Heart left ventricle (tissue), 13 donors: ENCODE measurements around the gene RPS6KA2.
A peak's percentile ranks its signal among the peaks of the same experiment; 100 is the strongest.
"Not testable (repeated sequence)": the region's sequence is repeated elsewhere in the genome, so short reads cannot be mapped to it uniquely, and the experiment has no call there.

Experiments
- POLR2A ChIP-seq, 2 donors: fragments of 450-650 bp; IDR thresholded peaks; one replicate each; pipeline ENCODE4 v1.6.1; 2017; ENCODE audit warnings: antibody characterized with exemption in 2 of 2, mild to moderate bottlenecking in 2 of 2, moderate library complexity in 2 of 2
- TF ChIP-seq, protein P1 (sequence below), 12 donors: fragments of 200-600 bp; sonication (generic) in 4 of 12; IDR thresholded peaks; one replicate each; pipeline versions ENCODE4 v1.5.0 to v1.8.0; 2018 to 2022; ENCODE audit warnings: antibody characterized with exemption in 12 of 12, mild to moderate bottlenecking in 5 of 12
- donor health status: ischemic (EF 13 %, LVEDD 7.1; RV severe dilation, severe dysfunction).
- donor health status: DM: no; HTN: yes; CAD: no.
- donor health status: DM: no; HTN: no; CAD: no.
- donor health status: ischemic (EF 25% LVEDD 6.9; RV normal size, moderate dysfunction).
- donor health status: ischemic (EF 25% LVEDD 5.7; RV mildly dilated, moderate dysfunction).
- donor health status: ischemic (EF 35%, LVEDD 5.7; RV mildly dilated, moderate dysfunction).
- donor health status: nonischemic (EF 11% LVEDD 7.7; RV severe dilation, severe dysfunction).
- donor health status: DM: yes; HTN: yes; CAD: no.
- donor health status: PGD.
- donor health status: ischemic (EF 29% LVEDD 5.4; RV normal size, mild dysfunction).
- donor health status: nonischemic (EF 23%, LVEDD 6.1; RV moderate dilation, normal function).

DNA sequence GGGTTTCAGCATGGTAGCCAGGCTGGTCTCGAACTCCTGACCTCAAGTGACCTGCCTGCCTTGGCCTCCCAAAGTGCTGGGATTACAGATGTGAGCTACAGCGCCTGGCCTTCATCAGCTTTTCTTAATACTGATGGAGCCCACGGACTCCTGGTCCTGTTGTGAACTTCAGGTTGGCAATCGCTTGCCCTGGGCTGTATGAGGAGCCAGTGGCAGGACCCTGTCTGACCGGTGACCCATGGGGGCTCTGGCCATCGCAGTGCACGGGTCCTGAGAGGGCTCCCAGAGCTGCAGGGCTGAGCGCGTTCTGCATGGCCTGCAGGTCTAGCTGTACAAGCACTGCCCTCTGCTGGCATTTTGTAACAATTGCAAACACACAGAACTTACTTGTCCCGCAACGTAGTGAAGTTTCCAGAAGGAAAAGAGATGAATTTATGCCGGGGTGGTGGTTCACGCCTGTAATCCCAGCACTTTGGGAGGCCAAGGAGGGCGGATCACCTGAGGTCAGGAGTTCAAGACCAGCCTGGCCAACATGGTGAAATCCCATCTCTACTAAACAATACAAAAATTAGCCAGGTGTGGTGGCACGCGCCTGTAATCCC lies 226.3 kb downstream of the RPS6KA2 start:
- TF ChIP-seq, protein P1, sequence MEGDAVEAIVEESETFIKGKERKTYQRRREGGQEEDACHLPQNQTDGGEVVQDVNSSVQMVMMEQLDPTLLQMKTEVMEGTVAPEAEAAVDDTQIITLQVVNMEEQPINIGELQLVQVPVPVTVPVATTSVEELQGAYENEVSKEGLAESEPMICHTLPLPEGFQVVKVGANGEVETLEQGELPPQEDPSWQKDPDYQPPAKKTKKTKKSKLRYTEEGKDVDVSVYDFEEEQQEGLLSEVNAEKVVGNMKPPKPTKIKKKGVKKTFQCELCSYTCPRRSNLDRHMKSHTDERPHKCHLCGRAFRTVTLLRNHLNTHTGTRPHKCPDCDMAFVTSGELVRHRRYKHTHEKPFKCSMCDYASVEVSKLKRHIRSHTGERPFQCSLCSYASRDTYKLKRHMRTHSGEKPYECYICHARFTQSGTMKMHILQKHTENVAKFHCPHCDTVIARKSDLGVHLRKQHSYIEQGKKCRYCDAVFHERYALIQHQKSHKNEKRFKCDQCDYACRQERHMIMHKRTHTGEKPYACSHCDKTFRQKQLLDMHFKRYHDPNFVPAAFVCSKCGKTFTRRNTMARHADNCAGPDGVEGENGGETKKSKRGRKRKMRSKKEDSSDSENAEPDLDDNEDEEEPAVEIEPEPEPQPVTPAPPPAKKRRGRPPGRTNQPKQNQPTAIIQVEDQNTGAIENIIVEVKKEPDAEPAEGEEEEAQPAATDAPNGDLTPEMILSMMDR (IDR thresholded peaks at IDR 0.05) = peak; percentile 61 to 91 (median 80)
- not testable (repeated sequence) for TF ChIP-seq POLR2A (IDR thresholded peaks at IDR 0.05)
